Inflammatory macrophage (primary cell): ENCODE results near the gene ANO6.

Source experiments
- DNase-seq, 2 donors: peaks; one replicate each; pipeline ENCODE4 v3.0.0-alpha.2; 2020 to 2022

ANO6 gene

DNA sequence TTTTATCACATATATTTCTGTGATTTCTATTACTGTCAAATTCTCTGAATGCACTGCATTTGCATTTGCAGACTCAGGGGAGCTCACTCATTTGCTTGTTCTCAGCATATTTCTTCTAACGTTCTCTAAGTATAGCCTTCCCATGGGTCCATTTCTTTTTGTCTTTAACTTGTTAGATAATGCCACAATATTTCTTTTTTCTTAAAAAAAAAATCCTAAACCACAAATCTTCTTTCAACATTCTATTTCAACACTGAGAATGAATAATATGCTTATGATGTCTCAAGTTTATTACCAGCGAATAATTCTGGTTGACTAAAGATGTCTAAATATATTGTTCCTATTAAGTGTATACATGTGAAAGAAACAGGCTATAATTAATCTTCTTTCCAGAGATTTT, 200.2 kb downstream of the ANO6 start:
- DNase-seq = peak in 1 of 2 donors; percentile 50

DNA sequence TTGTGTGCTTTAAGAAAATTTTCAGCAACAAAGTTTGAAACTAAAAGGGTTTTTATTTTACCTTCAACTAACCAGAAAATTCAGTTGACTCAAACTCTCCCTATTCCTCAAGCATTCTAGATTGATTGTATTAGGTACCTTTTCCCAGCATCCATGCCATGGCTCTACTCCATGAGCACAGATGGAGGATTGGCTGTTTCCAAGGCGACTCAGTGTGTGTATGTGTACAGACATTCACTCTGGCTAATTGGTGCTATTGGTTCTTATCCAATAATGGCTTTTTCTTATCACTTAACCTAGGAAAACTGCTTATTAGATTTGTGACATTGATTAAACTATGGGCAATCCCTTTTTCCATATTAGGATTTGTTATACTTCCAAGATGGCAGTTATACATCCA, 202.6 kb downstream of the ANO6 start:
- DNase-seq = no peak

DNA sequence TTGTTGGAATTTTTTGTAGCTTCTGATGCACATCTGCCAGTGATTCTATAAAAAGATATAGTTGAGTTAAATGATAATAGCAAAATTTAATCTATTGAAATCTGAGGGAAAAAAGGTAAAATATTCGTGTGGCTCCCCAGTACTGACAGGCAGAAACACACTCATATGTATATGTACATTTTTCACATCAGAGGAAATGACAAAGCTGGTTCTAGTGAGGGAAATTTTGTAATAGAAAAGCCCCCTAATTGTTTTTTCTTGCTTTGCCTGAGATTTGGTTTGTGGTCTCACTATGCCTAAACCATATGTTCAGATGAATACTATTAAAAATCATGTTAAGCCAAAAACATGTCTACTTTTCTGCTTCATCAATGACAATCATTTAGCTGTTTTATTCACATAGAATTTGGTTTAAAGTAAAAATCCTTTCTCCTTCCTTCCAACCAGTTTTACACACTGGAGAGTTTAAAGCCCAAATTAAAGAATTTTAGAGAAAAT, 203.5 kb downstream of the ANO6 start:
- no peak for DNase-seq

DNA sequence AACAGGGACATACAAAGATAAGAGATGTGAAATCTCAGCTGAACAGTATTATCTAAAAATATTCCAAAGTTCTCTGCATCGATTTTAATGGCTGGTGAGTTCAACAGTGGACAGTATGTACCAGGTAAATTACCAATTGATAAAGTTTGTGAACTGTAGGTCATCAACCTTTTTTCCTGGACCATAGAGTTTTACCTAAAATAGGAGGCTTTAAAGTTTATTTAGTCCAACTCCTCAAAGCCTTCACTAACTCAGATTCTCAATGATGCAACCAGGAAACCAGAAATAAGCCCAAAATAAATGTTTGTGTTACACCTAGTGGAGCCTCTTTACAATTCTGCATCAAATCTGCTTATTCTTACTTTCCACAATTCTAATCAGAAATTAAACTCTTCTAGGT, 205.8 kb downstream of the ANO6 start:
- no peak for DNase-seq

DNA sequence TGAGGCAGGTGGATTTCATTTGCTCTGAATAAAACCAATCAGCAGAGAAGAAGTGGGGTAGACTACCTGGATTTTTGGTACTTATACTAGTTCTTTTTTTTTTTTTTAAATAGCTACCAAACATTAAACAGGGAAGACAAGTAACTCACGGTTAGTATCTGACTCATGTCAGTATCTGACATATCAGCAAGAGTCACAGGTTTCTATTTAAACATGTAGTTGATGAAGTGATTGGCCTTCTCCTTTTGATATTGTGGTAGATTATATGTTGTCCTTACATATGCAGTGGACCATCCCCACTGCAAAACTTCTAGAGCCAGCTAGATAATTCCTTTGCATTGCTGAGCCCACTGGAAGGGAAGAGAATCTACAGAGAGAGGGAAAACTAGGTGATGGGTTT, 208.0 kb downstream of the ANO6 start:
- DNase-seq = no peak

DNA sequence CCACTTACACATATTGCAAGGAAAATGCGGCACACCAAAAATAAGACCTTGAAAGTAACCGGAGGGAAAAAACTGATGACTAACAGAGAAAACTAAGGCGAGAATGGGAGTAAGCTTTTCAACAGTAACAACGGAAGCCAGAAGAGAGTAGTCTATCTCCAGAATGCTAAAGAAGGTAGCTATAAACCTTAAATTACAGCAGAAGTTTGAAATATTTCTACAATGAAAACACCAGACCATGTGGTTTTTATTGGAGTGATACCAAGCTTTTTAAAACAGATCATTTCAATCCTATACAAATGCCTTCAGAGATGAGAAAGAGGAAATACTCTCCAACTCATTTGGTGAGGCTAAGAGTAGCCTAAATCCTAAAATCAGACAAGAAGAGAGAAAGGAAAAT, 209.5 kb downstream of the ANO6 start:
- no peak for DNase-seq

DNA sequence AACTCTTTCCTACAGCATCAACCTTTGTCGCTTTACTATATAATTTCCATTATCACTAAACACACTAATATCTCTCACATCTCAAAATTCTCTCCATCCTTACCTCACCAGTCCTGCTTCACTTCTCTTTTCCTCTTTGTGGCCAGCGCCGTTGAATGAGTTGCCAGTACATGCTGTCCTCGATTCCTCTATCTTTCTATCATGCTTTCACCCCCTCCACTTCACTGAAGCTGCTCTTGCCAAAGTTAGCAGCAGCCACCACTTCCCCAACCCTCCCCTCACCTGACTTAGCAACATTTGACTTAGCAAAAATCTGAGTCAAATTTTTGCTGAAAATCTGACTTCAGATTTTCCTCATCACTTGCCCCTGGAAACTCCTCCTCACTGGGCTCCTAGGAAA, 210.4 kb downstream of the ANO6 start:
- no peak for DNase-seq

DNA sequence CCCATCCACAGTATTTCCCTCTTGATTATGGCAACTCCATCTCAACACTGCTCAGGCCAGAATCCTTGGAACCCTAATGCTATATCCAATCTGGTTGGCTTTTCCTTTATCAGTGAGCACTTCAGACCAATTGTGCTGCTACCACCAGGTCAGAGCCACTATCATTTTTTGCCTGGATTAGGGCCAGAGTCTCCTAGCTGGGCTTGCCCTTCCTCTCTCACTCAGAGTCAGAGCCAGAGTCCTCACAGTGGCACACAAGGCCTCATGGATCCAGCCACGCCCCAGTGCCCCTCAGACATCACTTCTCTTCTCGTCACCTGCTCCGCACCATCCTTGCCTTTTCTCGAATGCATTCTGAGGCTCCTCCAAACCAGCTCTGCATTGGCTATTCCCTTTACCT, 211.1 kb downstream of the ANO6 start:
- DNase-seq = no peak

DNA sequence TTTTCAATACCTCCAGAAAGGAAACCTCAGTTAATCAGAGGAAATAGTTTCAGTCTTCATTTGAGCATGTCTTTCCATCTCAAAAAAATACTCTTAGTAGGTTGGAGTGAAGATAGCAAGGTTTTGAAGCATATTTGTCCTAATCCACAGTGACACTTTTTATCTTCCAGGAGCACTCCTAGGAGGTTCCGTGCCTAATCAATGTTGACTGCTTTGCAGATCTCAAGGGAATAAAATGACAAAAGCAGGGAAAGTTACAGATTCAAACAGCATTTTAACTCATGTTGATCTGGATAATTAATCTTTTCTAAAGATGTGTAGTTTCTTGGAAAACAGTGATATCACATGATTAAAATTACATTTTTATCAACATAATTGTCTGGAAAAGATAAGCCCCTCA, 213.9 kb downstream of the ANO6 start:
- DNase-seq = no peak

DNA sequence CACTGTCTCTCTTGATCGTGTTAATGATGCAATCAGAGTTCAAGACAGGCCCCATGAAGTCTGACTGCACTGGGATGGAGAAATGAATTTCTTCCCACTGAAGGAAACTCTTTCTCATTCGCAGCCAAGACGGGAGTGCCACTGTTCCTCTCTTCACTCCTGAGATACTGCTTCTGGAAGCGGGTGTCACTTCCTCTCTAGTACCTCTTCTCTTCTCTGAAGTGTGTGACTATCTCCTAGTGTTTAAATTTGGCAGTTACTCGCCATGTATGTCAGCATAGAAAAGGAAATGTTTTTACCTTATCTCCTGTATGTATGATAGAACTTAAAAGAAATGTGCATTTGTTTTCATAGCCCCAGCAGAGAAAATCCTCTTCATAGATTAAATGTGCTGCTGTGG, 215.2 kb downstream of the ANO6 start:
- DNase-seq = peak; percentile 46 to 70

DNA sequence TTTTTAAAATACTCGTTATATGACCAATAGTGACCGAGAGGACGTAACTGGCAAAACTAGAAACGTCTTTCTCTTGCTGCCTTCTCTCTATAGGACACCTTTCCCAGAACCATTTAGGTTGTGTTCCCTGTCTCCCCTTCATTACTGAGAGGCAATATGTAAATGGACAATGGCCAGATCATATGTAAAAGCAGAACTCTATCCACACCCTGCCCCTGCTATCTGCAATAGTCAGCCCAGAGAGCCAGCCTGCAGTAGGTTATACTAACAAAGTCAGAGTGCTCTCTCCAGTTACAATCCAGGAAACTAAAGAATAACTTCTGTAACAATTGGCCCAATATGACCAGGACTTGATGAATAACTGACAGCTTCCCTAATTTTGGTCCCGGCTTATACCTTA, 216.8 kb downstream of the ANO6 start:
- DNase-seq = no peak

DNA sequence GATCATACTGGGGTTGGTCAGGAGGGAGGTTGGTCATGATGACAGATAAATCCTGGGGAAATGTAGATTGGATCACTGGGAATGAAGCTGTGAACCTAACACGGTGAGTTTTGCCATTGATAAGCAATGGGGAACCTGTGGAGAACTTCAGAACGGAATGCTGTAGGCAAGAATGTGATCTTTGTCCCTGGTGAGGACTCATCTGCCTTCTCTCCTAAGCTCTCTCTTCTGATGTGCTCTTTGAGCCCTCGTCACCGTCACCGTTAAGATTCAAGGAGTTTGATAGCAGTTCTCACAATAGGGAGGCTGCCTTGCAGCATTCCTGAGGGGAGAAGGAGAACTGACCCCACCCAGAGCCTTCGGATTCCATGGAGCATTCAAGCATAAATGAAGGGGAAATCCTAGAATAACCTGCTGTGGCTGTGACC, 217.6 kb downstream of the ANO6 start:
- no peak for DNase-seq

DNA sequence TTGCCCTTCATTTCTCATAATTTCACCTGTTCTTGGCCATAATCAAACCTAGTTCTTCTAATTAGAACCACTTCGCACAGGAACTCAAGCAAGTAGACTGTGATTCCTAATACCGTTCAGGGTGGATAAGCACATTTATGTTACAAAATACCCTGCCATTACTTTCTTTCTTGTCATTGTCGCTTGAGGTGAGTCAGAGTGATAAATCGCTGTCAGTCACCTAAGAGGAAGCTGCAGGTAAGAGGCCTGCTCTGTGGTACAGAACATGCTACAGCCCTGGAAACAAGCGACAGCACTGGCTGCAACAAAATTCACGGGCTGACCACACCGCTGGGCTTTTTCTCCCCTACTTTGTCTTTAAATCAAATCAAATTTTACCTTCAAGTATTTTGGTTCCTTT, 218.2 kb downstream of the ANO6 start:
- no peak for DNase-seq

DNA sequence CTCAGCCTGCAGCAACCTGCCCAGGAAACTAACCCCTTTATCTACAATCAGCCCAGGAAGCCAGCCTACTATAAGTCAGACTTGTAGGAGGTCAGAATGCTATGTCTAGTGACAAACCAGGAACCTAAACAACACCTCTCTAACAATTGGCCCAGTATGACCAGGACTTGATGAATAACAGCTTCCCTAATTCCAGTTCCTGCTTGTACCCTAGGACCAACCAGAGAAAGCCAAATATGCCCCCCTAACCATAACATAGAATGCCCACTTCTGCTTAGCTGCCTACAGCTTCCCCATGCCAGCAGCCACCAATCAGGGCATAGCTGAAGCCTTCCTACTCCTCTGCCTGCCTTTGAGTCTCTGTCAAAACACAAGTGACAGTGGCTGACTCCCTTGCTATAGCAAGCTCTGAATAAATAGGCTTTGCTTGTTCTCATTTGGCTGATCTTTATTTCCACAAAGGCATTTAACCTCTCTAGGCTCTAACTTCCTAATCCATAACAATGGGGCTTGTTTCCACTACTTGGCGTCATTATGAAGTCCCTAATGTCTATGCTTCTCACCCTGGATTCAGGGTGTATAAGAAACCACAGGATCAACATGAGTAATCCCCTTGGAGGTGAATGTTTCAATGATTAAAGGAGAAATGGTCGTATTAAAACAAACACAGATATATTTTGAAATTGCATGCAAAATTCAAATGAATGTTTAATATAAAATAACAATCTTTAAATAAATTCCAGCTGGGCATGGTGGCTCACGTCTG, 220.2 kb downstream of the ANO6 start:
- peak; percentile 95 for DNase-seq

DNA sequence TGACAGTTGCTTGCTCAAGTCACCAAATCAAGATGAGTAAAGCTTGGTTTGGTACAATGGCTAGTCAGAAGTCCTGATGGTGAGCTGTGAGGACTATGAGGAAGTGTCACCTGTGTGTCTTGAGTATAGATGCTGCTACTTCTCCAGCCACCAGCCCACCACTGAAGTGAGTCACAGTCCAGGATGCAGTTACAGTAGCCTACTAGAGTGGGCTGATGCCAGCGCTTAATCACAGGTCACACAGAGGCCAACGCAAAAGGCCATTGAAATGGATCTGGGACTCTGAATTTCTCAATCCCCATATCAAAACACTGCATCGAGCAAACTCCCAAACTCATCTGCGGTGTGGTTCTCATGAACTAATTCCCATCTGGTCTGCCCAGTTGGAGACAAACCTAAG, 223.1 kb downstream of the ANO6 start:
- peak; percentile 79 to 93 for DNase-seq

DNA sequence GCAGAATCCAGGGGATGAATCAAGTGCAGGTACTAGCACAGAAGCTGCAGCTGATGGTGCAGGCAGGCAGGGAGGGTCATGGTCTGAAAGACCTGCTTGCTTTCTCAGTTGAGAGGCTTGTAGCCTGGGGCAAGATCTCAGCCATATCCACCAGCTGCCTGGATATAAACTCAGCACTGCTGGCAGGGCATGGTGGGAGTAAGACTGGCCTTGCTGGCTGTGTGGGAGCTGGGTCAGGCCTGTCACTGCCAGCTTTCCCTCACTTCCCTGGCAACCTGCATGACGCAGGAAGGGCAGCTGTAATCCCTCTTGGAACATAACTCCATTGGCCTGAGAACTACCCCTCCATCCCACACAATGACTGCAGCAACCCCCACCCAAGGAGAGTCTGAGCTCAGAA, 230.1 kb downstream of the ANO6 start:
- peak in 1 of 2 donors; percentile 12 for DNase-seq

DNA sequence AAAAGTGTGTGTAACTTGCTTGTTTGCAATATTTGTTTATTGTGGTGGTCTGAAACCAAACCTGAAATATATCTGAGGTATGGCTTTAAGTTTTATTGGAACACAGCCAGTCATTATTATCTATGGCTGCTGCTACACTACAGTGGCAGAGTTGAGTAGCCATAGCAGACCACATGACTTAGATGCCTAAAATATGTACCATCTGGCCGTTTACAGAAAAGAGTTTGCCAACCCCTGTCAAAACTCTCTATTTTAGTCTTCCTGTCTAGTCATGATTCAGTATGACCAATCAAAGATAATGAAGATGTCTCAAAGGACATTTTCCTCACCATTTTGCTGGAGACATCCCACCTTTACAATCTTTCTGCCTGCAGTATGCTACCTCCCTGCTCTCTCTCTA, 242.3 kb downstream of the ANO6 start:
- DNase-seq = no peak

DNA sequence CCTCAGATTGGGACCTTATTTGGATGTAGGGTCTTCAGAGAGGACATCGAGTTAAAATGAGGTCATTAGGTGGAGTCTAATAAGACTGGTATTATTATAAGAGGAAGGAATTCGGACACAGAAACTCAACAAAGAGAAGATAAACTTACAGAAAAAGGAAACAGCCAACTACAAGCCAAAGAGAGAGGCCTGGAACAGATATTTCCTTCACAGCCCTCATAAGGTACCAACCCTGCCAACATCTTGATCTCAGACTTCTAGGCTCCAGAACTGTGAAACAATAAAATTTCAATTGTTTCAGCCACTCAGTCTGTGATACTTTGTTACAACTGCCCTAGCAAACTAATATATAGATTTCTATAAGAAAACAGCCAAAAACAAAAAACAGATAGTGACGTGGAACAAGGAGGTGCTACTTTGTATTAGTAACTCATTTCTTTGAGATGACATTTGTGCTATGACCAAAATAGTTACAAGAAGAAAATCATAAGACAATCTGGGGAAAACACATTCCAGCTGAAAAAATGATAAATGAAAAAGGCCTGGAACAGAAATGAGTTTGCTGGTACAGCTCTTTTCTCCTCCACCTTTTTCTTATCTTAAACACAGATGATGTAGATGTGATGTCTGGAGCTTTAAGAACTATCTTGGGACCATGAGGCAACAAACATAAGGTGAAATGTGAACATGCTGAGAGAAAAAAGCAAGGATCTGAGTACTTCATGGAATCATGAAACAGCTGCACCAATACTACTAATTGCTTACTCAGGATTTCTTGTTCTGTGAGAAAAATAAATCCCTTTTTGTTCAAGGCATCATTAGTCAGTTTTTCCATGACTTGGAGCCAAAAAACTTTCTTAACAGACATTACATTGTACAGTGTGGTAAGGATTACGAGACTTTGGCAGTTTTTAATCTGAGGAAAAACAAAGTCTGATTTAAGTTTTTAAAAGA, 243.2 kb downstream of the ANO6 start:
- DNase-seq = no peak

DNA sequence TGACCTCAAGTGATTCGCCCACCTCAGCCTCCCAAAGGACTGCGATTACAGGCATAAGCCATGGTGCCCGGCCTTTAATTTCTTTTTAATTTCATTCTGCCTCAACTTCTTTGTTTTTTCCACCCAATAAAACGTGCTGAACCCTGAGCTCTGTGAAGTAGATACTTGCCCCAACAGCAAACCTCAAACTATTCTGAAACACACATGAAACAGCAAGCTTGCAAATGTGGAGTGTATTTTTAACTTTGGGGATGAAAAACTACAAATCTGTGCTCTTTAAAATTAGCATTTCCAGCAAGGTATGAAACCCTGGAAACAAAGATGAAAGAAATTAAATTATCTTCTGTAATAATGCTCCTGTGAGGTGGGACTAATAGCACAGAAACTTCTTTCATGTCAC, 246.6 kb downstream of the ANO6 start:
- DNase-seq = no peak

DNA sequence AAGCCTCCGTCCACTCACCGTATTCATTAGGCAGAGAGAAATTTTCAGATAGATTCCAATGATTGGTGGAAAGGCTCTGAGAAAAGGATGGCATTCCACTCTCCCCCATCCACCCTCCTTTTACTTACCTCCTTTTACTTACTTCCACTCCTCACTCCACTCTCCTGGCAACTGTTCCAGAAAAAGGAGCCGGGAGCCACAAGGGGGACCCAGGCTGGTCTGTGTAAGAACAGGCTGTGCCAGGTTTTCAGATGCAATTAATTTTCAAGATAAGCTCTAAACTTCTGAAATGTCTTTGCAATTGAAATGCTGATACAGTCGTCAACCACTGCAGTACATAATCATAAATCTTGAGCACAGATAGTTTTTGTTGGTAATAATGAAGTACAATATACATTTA, 248.8 kb downstream of the ANO6 start:
- DNase-seq = no peak

DNA sequence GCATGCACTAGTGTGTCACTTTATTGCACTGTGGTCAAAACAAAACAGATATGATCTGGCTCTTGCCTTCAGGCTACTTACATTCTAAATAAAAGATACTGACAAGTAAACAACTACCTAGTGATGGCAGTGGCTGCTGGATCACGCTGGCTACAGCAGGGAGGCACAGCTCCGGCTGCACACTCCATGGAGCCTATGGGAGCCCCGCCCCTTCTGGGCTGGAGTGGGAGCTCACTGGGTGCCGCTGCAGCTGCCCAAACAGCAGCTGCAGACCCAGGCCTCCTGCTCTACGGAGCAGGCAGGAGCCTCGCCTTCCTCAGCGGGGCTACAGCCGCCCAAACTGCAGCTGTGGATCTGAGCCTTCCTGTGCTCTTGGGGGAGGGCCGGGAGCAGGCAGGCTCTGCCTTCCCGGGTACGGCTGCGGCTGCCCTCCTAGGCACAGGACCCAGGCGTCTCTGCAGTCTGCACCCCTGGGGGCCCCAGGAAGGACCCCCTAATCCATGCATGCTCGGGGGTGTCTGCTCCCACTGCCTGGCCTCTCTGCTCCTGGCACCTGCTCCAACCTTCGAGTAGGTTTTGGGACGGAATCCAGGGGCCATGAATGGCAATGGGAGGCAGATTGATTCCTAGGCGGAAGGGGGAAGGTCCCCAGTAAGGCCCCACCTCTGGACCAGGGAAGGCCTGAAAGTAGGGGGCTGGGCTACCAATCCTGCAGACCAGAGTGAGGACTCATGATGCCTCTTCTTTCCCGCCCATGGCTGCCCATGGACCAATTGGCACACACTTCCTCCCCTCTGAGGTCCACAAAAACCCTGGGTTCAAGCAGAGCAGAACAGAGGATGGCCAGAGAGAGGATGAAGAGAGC, 253.1 kb downstream of the ANO6 start:
- DNase-seq = no peak

DNA sequence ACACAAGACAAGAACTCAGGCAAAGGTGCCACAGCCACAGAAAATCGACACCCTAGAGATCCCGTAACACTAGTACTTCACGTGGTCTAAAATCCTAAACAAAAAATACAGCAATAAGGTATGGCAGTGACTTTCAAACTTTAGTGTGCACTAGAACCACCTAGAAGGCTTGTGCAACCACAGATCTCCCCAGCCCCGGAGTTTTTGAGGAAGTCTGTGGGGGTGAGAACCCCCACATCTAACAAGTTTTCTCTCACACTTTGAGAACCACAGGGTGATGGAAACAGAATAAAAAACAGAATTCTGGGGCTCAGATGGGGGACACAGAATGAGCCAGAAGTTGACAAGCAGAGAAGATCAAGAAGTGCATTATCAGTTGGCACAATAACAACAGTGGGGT, 254.0 kb downstream of the ANO6 start:
- no peak for DNase-seq

DNA sequence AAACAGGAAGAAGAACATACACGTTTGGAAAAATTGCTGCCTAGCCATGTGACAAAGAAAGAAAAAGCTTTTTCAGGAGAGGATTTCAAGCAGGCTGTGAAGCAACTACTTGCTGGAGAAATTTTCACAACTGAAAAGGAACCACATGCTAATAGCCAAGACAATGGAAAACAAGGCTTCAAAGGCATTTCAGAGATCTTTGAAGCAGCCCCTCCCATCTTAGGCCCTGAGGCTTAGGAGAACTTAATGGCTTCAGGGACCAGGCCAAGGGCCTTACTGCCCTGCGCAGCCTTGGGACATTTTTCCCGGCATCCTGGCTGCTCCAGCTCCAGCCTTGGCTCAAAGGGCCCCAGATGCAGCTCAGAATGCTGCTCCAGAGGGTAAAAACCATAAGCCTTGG, 257.7 kb downstream of the ANO6 start:
- DNase-seq = no peak
